ENCODE results near the gene MICAL2.

The MICAL2 gene

GRCh38 chr11:12118949-12119348 is 8.6 kb downstream of the MICAL2 start:
- no peak for DNase-seq

DNA sequence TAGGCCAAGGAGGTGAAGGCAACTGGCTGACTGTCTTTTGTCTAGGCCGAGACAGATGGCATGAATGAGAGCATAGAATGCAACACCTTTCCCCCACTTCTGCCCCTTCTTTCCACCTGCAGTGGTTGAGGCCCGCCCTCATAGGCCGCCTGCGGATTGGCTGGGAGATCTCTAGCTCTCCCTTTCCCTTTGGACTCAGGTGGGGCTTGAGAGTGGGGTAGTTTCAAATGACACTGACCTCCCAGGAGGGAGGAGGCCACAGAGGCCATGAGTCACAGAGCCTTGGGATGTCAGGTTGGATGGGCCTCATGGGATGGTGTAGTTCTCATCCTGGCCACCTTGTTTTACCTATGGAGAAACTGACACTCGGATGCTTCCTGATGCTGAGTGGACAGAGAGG is 9.1 kb downstream of the MICAL2 start:
- DNase-seq: no peak

DNA sequence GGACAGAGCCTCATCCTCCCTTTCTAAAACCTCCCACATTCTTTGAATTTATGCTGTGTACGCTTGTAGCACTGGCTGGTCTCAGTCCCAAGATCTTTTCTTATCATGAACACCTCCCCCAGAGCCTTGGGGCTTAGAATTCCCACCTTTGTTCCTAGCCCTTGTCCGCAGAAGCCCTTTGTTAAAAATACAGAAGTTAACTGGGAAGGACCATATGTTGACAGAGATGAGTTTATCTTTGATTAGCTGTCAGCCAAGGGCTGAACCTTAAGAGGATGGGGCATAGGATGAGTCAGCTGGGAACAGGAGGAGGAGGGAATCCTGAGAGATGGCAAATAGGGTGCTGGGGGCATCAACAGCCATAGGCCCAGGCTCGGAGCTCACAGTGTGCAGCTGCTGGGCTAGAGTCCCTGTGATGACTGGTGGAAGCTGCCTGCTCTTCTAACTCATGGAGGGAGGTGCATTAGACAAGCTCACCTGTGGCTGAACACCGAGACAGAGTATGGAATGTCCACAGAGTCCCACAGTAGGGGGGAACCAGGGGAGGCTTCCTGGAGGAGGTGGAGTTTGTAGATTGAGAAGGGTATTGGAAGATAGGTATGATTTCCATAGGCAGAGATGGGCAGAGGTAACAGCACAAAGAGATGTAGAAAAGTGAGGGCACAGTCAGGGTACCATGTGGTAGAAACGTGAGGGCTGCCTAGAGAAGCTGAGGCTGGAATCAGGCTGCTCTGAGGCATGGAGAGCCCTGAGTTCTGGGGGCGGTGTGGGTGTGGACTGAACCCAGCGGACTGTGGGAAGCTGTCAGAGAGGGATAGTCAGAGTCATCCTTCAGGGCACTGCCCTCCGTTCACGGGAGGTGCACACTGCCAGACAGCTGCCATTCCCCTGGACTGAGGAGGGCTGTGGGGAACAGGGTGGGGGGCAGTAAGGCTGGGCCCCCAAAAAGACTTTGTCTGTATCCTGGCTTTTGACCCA is 9.9 kb downstream of the MICAL2 start:
- DNase-seq: no peak

DNA sequence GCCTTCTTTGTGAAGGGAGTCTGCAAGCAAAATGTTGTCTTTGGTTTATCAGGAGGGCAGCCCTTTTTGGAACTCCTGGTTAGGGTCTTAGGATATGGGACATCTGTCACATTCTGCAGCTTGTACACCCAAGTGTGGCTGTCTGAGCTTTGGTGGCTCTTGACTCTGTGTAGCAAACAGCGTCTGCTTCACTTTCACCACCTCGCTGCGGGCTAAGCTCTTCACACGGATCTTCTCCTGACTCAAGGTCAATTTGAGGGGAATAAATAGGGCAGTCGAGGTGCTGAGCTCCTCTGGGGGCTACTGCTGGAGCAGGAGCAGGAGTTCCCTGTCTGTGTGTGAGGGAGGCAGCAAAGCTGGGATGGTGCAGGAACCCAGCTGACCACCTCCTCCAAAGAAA is 10.6 kb downstream of the MICAL2 start:
- DNase-seq: no peak

- DNase-seq: no peak
Measured at GRCh38 chr11:12121517-12121916, 11.1 kb downstream of the MICAL2 start.

DNA sequence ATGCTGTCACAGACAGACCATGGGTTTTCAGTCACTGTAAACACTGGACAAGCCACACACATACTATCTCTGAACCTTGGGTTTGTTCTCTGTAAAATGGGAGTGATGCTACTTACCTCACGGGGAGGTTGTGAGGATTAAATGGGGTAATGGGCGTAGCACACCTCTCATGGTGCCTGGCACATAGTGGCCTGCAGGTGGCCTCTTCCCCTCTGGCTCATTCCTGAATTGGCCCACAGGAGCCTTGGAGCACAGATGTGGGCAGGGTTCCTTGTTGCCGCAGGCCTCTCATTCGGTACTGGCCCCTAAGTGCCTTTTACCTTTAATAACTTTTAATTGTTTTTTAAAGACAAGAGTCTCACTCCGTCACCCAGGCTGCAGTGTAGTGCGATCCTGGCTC is 11.7 kb downstream of the MICAL2 start:
- no peak for DNase-seq

DNA sequence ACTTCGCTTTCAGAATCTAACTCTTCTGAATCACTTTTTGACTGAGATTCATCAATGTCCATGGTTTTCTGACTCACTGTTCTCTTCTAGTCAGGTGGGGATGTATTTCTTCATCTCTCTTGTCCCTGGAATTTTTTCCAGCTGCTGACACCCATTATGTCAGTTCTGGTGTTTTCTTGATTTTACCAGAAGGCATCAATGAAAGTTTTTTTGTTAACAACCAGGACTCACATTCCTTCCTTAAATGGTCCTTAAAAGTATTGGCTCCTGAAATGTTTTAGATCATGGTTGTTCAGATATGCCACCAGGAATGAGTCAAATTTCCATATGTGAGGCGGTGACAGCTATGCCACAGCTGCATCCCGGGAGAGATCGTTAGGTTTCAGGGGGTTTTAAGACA is 12.9 kb downstream of the MICAL2 start:
- no peak for DNase-seq

DNA sequence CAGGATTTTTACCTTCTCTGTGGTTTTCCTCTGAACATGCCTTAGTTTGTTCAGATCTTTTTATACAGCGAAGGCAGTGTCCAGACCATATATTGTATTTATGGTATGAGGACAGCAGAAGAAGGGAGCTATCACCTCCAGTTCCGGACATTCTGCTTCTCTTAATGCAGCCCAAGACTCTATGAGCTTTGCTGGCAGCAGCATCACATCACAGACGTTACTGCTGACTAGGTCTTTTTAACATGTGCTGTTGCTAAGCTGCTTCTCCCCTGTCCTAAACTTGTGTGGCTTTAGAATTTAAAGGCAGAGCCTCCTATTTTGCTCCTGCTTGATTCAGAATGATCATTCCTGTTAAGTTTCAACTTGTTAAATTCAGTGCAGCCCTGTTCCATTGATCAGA is 13.4 kb downstream of the MICAL2 start:
- no peak for DNase-seq

DNA sequence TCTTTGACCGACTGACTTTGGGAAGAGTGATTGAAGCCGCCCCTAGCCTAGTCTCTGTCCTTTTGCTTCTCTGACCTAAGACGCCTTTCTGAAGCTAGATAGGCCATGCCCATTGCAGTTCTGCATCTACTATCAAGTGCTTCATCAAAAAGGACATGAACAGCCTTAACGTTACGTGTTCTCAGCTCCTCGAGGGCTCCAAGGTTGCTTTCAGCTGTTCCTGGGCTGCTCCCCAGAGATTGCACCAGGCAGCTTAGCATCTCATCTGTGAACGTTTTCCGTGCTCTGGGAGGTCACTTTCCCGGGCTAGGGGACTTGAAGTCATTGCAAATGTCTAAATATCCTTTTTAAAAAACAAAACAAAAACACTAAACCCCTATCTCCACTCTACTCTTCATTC is 13.9 kb downstream of the MICAL2 start:
- DNase-seq: no peak

GRCh38 chr11:12125609-12126149 is 15.3 kb downstream of the MICAL2 start:
- DNase-seq: no peak

DNA sequence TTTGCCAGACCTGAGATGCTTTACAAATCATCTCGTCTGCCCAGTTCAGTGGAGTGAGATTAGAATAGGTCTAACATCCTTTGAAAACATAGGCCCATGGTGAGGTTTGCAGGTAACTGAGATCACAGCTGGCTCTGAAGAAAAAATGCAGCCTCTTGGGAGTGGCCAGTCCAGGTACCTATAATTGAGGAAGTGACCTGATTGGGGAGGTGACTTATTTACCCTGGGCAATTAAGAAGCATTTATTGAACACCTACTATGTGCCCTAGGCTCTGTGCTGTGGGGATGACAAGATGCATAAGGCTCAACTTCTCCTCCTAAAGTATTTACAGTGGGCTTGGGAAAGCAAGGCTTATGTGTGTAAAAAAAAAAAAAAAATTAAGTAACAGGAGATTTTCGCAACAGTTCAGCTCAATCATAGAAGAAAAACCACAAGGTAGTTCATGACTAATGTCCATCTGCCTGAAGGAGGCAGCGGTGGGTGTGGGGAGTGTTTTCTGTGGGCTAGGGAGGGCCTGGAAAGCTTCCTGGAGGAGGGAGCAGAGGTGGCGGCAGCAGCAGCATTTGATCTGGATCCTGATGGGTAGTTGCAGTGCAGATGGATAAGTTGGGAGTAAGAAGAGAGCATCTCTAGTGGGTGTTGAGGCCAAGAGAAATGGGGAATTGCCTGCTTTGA is 16.1 kb downstream of the MICAL2 start:
- DNase-seq: peak; percentile 74

DNA sequence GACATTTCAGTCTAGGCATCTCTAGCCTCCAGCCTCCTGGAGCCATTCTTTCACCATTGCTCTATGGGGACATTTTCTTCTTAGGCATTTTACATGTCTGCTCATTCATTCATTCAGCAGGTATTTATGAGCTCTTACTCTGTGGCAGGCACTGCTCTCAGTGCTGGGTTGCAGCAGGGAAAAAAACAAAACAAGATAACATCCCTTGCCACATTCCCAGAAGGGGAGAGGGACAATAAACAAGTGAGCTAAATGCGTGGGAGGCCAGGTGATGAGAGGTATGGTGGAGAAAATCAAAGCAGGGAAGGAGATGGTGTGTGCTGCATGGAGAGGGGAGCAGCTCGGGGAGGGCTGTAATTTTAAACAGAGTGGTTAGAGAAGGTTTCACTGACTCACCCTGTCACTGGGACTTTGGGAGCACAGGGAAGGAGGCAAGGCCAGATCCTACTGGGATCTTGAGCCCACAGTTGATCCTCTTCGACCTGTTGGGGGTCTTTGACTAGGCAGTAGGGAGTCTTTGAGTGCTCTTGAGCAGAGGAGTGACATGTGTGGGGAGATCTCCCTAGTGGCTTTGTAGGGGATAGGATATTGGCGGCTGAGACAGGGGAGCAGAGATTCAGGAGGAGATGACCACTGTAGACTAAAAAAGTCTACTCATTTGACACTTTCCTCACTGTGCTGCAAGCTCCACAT is 17.0 kb downstream of the MICAL2 start:
- DNase-seq: no peak

- DNase-seq: peak; percentile 77
Measured at GRCh38 chr11:12128301-12128751, 17.9 kb downstream of the MICAL2 start.

- no peak for DNase-seq
Measured at GRCh38 chr11:12129227-12129626, 18.8 kb downstream of the MICAL2 start.

DNA sequence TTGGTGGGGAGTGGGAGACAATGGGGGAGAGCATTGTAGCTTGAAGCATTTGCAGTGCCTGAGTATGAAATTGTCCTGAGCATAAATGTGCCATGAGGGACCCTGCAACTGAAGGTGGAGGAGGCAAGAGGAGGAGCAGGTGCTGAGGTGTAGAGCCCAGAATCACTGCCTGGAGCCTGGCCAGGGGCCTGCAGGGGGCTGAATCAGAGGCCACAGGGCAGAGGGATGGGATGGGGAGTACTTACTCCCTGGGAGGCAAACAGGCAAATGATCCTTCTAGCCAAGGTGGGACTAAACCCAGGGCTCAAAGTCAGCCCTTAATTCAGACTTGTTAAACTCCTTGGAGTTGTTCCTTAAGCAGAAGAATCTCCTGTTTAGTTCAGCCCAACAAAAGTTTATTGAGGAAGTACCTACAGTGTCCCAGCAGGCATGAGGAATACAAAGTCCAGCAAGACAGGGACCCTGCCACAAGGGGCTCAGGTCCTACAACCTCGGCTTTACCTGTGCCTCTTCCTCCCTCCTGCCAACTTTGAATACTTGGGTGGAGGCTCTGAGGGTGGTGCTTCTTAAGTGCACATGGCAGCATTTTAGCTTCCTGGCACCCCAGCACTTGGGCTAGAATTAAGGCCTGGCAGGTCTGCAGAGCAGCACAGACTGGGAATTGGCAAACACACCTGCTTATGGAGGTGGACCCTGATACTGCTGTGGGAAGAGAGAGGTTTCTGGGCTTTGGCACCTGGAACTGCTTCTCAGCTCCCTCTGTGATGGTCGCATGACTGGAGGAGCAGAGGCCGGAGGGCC is 20.0 kb downstream of the MICAL2 start:
- no peak for DNase-seq

DNA sequence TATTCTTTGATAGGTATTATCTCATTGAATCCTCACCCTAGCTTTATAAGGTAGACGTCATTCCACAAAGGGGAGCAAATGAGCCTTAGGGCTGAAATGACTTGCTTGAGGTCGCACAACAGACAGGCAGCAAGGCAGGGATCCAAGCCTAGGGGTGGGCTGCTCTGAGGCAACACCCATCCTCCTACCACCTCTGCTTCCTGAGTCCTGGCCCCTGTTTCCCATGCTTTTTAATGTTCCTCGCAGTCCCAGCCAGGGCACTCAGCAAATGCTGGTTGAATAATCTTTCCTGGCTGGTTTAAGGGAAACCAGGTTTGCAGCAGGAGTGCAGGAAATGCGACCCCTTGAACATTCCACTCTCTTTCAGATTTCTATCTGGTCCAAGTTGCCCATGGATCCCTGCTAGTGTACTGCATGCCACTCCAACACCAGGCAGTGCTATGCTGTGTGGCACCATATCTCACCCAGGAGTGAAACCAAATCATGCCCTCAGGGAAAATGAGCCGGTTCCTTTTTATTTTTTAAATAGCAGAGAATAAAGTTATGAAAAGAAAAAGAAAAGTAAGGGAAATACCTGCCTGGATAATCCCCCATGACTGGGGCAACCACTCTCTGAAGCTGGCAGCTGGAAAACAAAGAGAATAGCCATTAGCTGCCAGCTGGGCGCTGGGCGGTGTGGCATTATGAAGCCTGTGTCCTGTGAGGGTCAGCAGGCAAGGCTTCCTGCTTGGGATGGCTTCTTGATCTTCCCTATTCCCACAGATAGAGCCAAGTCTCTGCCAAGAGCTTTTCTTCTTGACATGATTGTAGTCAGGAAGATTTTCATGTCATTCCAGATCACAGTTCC is 21.8 kb downstream of the MICAL2 start:
- DNase-seq: no peak

DNA sequence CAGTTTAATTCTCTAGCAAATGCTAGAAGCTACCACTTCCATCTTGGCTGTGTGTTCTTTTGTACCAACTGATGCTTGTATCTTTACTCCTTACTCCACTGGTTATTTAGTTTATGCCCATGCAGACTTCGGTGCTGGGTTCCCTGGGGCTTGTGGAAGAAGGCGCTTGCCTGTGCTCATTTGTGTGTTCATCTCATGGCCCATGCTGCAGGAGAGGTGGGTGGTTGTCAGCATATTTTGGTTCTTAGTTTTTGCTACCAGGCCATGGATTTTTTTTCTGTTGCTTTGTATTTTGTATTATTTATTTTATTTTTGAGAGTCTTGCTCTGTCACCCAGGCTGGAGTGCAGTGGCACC is 22.4 kb downstream of the MICAL2 start:
- DNase-seq: no peak

GRCh38 chr11:12133547-12134235 is 23.3 kb downstream of the MICAL2 start:
- DNase-seq: no peak

DNA sequence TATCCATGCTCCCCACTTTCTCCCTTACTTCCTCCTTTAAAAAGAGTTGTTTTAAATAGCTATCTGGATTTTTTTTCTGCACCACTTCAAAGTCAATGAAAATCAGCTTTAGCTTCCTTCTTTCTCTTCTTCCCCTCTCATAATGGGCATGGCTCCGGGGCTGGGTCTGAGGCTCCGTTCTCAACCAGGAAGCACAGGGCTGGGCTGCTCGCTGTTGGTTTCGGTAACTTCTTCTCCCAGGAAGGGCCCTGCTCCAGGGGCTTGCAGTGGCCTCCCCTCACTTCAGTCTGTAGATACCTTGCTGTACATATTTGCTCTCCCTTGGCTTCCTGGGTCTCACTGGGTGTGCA is 23.8 kb downstream of the MICAL2 start:
- peak; percentile 72 for DNase-seq

GRCh38 chr11:12135185-12135584 is 24.8 kb downstream of the MICAL2 start:
- no peak for DNase-seq
